OCI-LY1 (cell line): ENCODE measurements around the gene NME8.
"Not testable (repeated sequence)": the region's sequence is repeated elsewhere in the genome, so short reads cannot be mapped to it uniquely, and the experiment has no call there.

Experiments
- H2AFZ ChIP-seq: fragments of 200-600 bp; sonication (generic), shearing (Covaris generic); 2 replicates; pipeline ENCODE4 v1.6.0; 2014; ENCODE audit warnings: antibody characterized with exemption, mild to moderate bottlenecking, low read length
- H3F3A ChIP-seq: fragments of 200-600 bp; sonication (generic), shearing (Covaris generic); 2 replicates; pipeline ENCODE4 v1.6.0; 2014; ENCODE audit warnings: mild to moderate bottlenecking, antibody characterized with exemption, low read length, moderate library complexity; ENCODE audit not compliant: insufficient read depth
- H3K27ac ChIP-seq: fragments of 200-600 bp; sonication (generic); 2 replicates; pipeline ENCODE4 v1.5.1; 2014; ENCODE audit warnings: low read length, mixed run types, mild to moderate bottlenecking, low read depth; ENCODE audit not compliant: poor library complexity, severe bottlenecking
- H3K27me3 ChIP-seq: fragments of 200-600 bp; sonication (generic); 2 replicates; pipeline ENCODE4 v1.6.0; 2014; ENCODE audit warnings: antibody characterized with exemption, mild to moderate bottlenecking, low read length, moderate library complexity; ENCODE audit not compliant: insufficient read depth
- H3K36me3 ChIP-seq: fragments of 200-600 bp; sonication (generic); 2 replicates; pipeline ENCODE4 v1.6.1; 2014; ENCODE audit warnings: mild to moderate bottlenecking, antibody characterized with exemption, low read length, moderate library complexity, mixed read lengths; ENCODE audit not compliant: insufficient read depth
- H3K4me1 ChIP-seq: fragments of 200-600 bp; sonication (generic); 2 replicates; pipeline ENCODE4 v1.5.1; 2014; ENCODE audit warnings: mild to moderate bottlenecking, low read length, moderate library complexity; ENCODE audit not compliant: insufficient read depth, severe bottlenecking
- H3K4me2 ChIP-seq: fragments of 200-600 bp; sonication (generic), shearing (Covaris generic); 2 replicates; pipeline ENCODE4 v1.6.1; 2014; ENCODE audit warnings: low read length
- H3K4me3 ChIP-seq: fragments of 200-600 bp; sonication (generic); 2 replicates; pipeline ENCODE4 v1.5.1; 2014; ENCODE audit warnings: low read length, low read depth, mild to moderate bottlenecking, mixed read lengths; ENCODE audit not compliant: poor library complexity, severe bottlenecking
- H3K79me2 ChIP-seq: fragments of 200-600 bp; shearing (Covaris generic); 2 replicates; pipeline ENCODE4 v1.6.1; 2016; ENCODE audit warnings: mixed run types, low read length, mixed read lengths; ENCODE audit not compliant: insufficient read depth
- H3K9ac ChIP-seq: fragments of 200-600 bp; sonication (generic), shearing (Covaris generic); 2 replicates; pipeline ENCODE4 v1.6.1; 2014; ENCODE audit warnings: mild to moderate bottlenecking, low read length, mixed read lengths
- H3K9me2 ChIP-seq: fragments of 200-600 bp; sonication (generic), shearing (Covaris generic); 2 replicates; pipeline ENCODE4 v1.6.1; 2014; ENCODE audit warnings: low read depth, mild to moderate bottlenecking, low read length, mixed read lengths
- H3K9me3 ChIP-seq: fragments of 200-600 bp; shearing (Covaris generic); 2 replicates; pipeline ENCODE4 v1.6.1; 2014; ENCODE audit warnings: low read length, mixed read lengths
- H4K20me1 ChIP-seq: fragments of 200-600 bp; sonication (generic), shearing (Covaris generic); 2 replicates; pipeline ENCODE4 v1.6.0; 2016; ENCODE audit warnings: mild to moderate bottlenecking, low read length; ENCODE audit not compliant: insufficient read depth
- CTCF ChIP-seq: fragments of 200-600 bp; sonication (generic), shearing (Covaris generic); IDR thresholded peaks from 2 replicates; pipeline ENCODE4 v1.5.1; 2017; ENCODE audit warnings: mild to moderate bottlenecking, antibody characterized with exemption, low read length, moderate library complexity, mixed read lengths
- EZH2 ChIP-seq: fragments of 200-600 bp; sonication (generic), shearing (Covaris generic); IDR thresholded peaks from 2 replicates; pipeline ENCODE4 v1.8.0; 2017; ENCODE audit warnings: borderline replicate concordance, mixed run types, mild to moderate bottlenecking, antibody characterized with exemption, low read length, moderate library complexity, mixed read lengths

The NME8 gene

GRCh38 chr7:37848297-37848696 is at the start of gene NME8:
Gene NME8 (plus strand): TSS chr7:37848597. CDS start chr7:37850267, 1,670 bp downstream.
- TF ChIP-seq CTCF: no peak
- TF ChIP-seq EZH2: no peak
- Histone ChIP-seq H3K36me3 (no peaks in the 10 kb centered on the region), H3K27me3 (no peaks in the 10 kb centered on the region), H3K4me3 (no peak within 1 kb of the TSS), H3K4me1 (no peaks in the 10 kb centered on the region), H3K9me2 (no peaks in the 10 kb centered on the region), H3K79me2 (no peaks in the 10 kb centered on the region), H4K20me1 (no peaks in the 10 kb centered on the region), H2AFZ (no peak within 1 kb of the TSS), H3K9me3 (no peaks in the 10 kb centered on the region), H3K27ac (no peak within 1 kb of the TSS), H3F3A (no peaks in the 10 kb centered on the region), H3K9ac (no peak within 1 kb of the TSS), H3K4me2 (no peak within 1 kb of the TSS)

GRCh38 chr7:37806152-37806551 is 42.2 kb upstream of the NME8 start:
- no peaks in the 10 kb centered on the region for H3K36me3 ChIP-seq
- no peaks in the 10 kb centered on the region for H3K27me3 ChIP-seq
- no peaks in the 10 kb centered on the region for H4K20me1 ChIP-seq
- no peak overlapping the region for H3K9ac ChIP-seq
- TF ChIP-seq EZH2 (no peak), CTCF (no peak)
- H3F3A ChIP-seq: no peaks in the 10 kb centered on the region
- no peaks in the 10 kb centered on the region for H3K79me2 ChIP-seq
- no peak overlapping the region for H2AFZ ChIP-seq
- H3K4me3 ChIP-seq: no peak overlapping the region
- H3K4me2 ChIP-seq: no peak overlapping the region
- H3K4me1 ChIP-seq: no peaks in the 10 kb centered on the region
- no peak overlapping the region for H3K27ac ChIP-seq
- H3K9me3 ChIP-seq: no peaks in the 10 kb centered on the region
- no peaks in the 10 kb centered on the region for H3K9me2 ChIP-seq

GRCh38 chr7:37812161-37812580 is 36.2 kb upstream of the NME8 start:
- not testable (repeated sequence) for H3K4me2 ChIP-seq, H3K27ac ChIP-seq, H3F3A ChIP-seq, H3K9me2 ChIP-seq, H3K4me3 ChIP-seq, H2AFZ ChIP-seq, H3K79me2 ChIP-seq, H3K9me3 ChIP-seq, H4K20me1 ChIP-seq, H3K4me1 ChIP-seq, H3K27me3 ChIP-seq, H3K9ac ChIP-seq, H3K36me3 ChIP-seq

- no peak overlapping the region for H2AFZ ChIP-seq
- no peak overlapping the region for H3K27ac ChIP-seq
- no peak overlapping the region for H3K9ac ChIP-seq
- no peaks in the 10 kb centered on the region for H3K36me3 ChIP-seq
- H3K9me3 ChIP-seq: no peaks in the 10 kb centered on the region
- no peaks in the 10 kb centered on the region for H3K27me3 ChIP-seq
- no peak overlapping the region for H3K4me2 ChIP-seq
- H3F3A ChIP-seq: no peaks in the 10 kb centered on the region
- no peak overlapping the region for H3K4me3 ChIP-seq
- no peaks in the 10 kb centered on the region for H4K20me1 ChIP-seq
- no peaks in the 10 kb centered on the region for H3K4me1 ChIP-seq
- H3K79me2 ChIP-seq: no peaks in the 10 kb centered on the region
- TF ChIP-seq CTCF (no peak), EZH2 (no peak)
- no peaks in the 10 kb centered on the region for H3K9me2 ChIP-seq
Observed at GRCh38 chr7:37815671-37816371, 32.6 kb upstream of the NME8 start.
